NCI-H510A (cell line): ENCODE results near the gene GRAMD4.

ENCODE experiments used
- DNase-seq: peaks from one replicate; lab custom pipeline; 2025; lab: John Stamatoyannopoulos, UW

Gene GRAMD4, protein sequence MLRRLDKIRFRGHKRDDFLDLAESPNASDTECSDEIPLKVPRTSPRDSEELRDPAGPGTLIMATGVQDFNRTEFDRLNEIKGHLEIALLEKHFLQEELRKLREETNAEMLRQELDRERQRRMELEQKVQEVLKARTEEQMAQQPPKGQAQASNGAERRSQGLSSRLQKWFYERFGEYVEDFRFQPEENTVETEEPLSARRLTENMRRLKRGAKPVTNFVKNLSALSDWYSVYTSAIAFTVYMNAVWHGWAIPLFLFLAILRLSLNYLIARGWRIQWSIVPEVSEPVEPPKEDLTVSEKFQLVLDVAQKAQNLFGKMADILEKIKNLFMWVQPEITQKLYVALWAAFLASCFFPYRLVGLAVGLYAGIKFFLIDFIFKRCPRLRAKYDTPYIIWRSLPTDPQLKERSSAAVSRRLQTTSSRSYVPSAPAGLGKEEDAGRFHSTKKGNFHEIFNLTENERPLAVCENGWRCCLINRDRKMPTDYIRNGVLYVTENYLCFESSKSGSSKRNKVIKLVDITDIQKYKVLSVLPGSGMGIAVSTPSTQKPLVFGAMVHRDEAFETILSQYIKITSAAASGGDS

DNA sequence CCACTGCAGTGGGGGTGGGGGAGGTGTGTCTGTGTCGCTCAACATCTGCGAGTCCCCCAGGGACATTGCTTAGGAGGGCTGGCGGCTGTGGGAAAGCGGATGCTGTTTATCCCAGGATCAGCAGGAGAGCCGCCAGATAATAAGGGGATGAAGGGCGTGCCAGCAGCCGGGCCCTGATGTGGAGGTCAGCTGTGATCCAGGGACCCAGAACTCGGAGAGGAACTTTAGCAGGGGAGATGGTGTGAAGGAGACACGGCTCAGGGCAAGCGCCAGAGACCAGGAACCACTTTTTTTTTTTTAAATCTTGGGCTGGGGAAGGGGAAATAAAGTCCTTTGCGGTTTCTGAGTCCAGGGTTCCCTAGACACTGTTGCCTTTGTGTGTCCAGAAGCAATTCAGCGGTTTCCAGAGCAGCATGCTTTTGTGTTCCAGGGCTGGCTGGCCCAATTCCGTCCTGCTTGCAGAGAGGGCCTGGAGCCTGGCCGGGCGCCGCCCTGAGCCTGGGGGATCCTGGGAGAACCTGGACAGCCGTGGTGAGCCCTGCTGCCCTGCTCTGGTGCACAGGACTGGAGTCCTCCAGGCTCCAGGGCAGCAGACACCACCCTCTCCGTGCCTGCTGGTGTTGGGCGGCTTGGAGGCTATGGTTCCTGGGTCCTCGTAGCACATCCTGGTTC lies at the start of gene GRAMD4:
TSS of gene GRAMD4 (plus strand) at position 557 of the 672 bp plus-strand sequence. CDS start 6,414 bp downstream, outside the sequence.
- DNase-seq: no peak

DNA sequence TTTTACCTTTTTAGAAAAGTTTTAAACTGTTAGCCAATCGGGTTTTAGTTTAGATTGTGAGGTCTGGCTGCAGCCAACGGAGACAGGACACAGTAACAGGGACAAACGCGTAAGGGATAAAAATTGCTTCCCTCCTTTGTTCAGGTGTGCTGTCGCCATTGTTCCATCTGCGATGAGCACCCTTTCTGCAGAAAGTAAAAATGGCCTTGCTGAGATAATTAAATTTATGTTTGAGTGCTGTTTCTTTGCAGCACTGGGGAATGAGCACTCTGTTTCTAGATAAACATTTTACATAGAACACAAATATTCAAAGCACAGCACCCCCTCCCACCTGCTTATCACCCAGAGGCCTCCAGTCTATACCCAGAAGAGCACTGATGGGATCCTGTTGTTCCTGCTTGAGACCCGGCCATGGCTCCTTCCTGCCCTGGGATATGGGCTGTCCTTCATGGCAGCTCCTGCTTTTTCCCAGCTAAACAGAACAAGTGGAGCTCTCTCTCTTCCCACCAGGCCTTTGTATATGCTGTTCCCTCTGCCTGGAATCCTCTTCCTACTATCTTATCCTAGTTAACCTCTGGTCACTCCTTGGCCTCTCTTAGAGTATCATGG lies 48.4 kb upstream of the GRAMD4 start:
- DNase-seq: no peak

DNA sequence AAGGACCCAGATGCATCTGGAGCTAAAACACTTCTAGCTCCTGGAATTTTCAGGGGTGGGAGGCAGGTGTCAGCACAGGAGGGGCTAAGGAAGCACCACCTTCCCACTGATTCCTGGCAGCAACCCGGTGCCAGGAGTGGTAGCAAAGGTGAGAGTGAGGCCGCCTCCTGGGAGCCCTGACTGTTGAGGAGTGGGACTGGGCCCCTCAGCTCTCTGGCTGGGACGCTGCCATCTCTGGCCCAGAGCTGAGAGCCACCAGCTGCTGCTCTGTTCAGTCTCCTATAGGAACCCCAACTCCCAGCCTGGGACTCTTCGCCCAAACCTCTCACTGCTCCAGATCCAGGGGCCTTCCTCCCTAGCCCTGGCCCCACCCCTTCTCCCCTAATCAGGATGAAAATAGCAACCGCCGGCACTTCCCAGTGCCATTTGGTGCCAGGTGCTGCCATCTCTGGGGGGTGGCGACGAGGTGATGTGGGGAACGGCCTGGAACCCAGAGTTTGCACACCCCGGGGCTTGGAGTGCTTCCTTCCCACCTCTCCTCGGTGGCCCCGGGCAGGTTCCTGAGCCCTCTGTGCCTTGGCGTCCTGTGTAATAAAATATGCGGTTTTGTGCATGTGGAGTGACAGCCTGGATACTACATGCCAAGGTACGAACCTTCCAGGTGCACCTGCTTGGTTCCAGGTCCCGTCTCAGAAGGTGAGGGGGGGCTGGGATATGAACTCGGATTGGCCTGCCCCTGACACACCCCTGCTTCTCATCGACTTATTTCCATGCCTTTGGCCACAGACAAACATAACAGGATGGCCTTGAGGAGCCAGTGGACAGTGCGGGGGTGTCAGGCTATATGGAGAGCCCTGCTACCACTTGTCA lies 47.0 kb upstream of the GRAMD4 start:
- DNase-seq: no peak

DNA sequence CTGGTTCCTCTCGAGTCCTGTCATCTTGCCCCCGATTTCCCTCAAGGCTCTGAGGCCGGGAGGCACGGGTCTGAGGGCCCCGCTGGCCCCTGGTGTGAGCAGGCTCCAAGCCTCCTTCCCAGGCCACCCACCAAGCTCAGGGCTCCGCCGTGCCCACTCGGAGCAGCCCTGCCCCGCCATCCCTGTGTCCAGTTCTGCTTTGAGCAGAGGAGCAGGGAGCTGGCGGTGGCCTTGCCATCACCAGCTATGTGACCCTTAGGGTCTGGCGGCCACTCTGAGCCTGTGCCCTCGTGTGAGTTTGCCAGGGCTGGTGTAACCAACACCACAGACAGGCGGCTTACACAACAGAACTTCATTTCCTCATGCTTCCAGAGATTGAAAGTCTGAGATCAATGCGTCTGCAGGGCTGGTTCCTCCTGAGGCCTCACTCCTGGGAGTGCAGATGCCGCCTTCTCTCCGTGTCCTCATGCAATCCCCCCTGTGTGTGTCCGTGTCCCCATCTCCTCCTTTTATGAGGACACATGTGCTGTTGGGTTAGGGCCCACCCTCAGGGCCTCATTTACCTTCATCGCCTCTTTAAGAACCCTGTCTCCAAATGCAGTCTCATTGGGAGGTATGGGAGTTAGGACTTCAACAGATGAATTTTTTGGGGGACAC lies 46.3 kb upstream of the GRAMD4 start:
- no peak for DNase-seq

DNA sequence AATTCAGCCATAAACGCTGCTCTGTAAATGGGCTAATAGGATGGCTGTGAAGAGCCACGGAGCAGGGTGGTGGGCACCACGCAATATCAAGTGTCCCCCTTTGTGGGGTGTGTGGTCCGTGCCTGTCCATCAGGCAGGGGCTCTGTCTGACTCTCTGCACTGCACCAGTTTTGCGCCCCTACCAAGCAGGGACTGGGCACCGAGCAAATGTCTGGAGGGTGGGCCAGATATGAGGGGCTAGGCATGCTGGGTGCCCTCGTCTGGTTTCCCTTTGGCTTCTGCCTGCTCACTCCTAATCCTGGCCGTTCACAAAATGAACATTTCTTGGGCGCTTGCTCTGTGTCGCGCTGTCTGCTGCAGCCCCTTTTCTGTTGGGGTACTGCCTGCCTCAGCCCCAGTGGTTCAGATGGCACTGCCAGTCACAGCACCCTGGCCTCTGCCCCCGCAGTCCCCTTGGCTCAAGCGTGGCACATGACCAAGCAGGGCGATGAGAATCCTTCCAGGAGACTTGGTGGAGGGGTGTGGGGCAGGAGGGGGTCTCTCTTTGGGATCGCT lies 45.7 kb upstream of the GRAMD4 start:
- no peak for DNase-seq

DNA sequence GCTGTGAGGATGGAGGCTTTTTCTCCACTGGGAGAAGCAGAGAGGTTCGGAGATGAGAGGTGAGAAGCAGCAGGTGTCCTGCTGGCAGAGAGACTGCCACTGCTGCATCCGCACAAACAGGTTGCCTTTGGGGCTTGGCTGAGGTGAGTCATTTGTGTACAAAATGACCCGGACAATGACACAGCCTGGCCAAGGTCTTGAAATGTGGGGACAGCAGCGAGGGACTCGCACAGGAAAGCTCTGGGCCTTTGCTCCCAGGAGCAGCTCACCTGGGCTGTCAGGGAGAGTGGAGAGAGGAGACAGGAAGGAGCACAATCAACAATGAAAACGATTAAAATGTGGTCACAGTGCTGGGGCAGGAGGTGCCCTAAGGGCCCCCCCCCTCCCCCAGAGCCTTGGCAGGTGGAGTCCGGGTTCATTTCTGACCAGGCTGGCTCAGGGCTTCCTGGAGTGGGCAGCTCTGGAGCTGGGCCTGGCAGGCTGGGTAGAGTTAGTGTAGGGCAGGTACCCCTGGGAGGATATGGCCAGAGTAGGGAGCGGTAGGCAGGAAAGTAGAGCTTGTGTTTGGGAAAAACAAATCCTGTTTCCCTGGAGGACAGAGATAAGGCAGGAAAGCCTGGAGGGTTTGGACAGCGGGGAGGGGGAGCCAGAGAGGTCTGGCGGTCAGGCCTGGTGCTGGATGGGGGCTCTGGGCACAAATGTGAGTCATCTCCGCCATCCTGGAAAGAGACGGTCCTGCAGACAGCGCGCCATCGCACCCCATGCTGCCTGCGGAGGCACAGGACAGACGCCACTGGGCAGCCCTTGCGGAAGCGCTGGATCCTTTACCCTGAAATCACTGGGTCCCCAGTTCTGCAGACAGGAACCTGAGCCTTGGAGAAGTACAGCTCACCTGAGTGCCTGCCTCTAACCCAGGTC lies 44.9 kb upstream of the GRAMD4 start:
- peak; percentile 34 for DNase-seq

DNA sequence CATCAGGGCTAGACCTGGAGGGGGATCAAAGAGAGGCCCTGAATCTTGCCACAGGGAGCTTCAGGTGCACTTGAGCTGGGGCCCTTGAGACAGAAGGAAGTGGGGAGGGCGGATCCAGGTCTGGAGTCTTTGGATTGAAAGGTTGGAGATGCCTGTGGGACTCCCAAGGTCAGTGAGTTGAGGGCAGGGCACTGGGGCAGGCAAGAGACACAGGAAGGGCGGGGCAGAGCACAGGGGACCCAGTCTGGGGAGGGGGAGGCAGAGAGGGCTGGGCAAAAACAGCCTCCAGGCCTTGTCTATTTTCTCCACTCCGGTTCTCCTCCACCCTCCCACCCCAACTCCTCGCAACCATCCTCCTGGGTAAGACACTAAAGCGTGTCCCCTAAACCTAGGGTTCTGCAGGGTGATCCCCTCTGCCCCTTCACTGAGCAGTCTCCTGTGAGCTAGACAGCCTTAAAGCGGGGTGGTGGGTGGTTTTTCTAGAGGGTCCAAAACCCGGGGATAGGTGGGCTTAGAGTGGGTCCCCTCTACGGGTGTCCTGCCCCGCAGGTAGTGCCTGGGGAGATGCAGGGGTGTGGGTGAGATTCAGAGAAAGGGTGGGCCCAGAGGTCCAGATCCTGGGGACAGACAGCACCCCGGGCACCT lies 44.2 kb upstream of the GRAMD4 start:
- DNase-seq: no peak

DNA sequence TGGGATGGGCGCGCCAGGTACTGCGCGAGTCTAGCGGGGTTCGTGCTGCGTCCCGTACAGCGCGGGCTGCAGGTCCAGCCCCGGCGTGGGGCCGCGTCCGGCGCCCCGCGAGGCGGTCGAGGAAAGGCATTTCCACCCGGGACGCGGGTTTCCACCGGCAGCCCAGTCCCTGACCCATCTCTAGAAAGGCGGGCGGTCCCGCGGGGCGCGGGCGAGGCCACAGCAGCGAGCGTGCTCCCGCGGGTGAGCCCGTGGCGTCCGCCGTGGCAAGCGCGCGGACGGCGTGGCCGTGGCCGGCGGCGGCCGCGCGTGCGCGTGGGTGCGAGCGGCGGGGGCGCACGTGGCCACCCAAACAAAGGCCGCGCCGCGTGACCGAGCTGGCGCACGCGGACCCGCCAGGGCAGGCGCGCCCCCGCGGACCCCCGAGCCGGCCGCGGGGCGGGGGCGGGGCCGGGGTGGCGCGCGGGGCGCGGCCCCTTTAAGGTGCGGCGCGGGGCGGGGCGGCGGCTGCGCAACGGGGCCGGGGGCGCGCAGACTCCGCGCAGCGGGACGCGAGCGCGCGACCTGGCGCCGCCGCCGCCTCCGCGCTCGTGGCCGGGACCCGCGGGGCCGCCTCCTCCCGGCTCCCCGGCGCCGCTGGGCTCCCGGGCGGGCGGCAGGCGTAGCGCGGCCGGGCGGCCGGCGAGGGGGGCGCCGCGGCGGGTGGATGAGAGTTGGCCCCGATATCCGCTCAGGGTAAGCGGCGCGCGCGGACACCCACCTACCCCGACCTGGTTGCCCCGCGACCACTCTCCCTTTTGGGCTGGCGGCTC lies 43.4 kb upstream of the GRAMD4 start:
- no peak for DNase-seq

DNA sequence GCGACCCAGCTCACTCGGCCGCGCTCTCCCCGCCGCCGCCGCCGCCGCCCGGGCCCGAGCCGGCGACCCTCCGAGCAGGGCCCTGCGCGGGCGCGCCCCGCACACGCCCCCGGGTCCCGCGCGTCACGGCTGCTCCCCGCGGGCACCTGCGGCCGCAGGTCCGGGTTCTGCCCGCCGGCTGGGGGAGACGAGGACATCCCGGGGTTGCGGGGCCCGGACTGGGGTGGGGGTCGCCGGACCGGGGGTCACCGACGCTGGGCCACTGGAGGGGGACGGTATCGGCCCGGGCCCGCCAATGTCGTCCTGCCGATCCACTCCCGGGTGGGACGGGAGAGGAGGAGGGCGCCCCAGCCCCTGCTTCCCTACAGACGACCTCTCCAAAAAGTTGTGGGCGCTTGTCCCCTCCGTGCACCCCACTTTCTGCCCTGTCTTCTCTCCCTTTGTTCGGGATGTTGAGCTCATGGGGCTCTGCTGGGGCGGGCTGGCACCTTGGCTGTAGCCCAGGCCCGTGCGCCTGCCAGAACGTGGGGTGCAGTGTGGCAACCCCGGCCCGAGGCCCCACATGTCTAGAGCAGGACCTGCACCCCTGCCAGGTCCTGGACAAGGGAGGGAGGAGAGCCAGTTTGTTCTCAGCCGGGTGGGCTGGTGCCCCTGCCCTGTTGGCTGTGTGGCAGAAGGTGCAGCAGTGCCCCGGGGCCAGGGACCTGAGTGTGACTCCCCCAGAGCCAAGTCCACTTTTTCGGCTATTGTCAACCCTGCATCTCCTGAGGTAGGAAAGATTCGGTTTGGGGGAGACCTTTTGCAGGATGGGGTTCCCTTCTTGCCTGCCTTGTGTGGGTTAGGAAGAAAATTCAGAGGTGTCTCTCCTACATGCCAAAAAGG lies 42.6 kb upstream of the GRAMD4 start:
- DNase-seq: no peak

DNA sequence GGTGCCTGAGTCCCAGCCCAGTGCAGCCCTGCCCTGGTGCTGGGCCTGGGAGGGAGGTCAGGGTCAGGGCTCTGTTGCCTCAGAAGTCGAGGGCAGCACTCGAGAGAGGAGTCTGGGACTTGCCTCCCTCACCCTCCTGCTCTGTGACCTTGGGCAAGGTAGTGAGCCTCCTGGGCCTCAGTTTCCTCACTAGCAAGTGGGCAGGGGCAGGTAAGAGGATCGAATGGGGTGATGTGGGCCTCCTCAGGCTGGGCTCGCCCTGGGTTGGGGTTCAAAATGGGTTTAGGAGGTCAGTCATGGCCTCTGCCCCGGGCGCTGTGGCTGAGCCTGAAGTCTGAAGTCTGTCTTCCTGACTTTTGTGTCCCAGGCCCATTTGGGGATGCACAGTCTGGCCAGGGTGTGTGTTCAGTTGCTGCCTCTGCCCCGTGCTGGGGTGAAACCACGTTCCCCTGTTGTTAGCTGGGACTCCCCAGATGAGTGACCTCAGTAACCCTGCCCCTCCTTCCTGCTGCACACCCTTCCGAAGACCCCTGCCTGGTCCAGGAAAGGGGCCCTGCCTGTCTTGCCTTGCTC lies 41.8 kb upstream of the GRAMD4 start:
- no peak for DNase-seq

DNA sequence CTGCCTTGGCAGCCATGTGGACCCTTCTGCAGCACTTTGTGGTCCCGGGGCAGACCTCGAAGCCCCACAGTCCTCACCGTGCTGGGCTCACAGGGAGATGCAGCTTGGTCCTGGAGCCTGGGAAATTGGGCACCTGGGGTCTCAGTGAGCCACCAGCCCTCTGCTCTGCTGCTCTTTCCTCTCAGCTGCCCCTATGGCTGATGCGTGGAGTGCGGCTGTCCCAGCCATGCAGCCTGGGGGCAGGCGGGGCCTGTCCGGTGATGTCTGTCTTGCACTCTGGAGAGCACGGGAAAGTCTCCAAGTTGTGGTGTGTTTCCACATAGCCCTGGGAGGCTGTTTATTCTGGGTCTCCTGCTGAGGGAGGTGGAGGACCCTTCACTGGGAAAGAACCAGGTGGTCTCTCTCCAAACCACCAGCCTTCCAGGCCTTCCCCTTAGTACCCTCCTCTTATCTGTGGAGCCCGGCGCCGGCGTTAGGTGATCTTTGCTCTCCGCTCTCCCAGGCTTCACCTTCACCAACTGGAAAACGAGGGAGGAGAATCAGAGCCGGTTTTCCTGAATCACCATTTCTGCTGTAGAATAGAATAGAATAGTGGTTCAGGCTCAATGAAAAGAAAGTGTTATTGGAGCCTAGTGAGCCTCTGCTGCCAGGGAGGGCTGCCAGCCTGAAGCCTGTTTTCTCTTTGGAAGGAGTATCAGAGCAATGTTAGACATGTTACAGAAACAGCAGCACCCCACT lies 41.2 kb upstream of the GRAMD4 start:
- DNase-seq: no peak

DNA sequence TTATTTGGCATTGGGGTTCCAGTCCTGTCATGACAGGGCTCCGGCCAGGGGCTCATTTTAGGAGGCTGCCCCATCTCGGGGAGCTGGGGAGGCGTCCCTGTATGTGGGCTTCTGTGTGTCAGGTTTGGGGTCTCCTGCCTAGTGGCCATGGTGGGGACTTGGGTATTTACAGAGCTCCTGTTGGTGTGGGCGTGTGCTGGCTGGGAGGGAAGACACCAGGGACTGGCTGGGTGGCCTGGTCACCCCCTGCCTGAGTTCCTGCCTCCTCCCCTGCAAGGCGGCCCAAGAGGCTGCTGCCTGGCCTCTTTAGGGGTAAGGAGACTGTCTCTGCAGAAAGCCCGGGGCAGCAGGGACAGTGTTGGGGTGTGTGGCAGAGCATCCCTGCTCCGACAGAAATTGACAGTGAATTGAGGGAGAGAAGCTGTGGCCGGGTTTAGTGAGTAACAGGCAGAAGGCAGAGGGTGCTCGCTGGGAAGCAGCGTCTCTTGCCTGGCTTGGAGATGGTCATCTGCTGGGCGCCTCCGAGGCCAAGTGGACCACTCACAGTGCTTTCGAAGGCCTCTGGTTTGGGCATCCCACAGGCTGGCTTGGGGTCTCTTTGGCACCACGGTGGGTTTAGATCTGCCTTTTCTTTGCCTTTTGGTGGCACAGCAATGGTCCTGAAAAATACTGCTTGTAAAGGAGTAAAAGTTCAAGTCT lies 40.3 kb upstream of the GRAMD4 start:
- DNase-seq: no peak

DNA sequence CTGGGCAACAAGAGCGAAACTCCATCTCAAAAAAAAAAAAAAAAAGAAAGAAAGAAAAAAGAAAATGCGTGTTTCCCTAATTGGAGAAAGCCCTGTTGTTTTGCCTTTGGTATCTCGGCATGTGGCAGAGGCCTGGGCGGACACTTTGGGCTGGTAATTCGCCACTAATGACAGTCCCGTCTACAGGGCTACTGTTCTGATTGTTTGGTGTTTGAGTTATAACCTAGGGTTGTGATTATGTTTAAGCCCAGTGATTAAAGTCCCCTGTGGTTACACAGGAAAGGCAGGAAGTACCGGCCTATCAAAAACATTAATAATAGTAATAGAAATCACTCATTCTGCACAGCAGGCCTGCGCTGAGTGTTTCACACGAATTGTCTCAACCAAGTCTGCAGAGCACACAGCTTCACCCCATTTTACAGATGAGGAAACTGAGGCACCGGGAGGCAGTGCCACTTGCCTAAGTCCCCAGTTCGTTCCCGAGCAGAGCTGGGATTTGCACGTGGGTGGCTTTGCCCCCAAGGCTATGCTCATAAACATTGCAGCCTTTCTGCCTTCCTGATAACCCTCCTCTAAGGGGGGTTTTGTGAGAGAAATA lies 39.1 kb upstream of the GRAMD4 start:
- DNase-seq: no peak

DNA sequence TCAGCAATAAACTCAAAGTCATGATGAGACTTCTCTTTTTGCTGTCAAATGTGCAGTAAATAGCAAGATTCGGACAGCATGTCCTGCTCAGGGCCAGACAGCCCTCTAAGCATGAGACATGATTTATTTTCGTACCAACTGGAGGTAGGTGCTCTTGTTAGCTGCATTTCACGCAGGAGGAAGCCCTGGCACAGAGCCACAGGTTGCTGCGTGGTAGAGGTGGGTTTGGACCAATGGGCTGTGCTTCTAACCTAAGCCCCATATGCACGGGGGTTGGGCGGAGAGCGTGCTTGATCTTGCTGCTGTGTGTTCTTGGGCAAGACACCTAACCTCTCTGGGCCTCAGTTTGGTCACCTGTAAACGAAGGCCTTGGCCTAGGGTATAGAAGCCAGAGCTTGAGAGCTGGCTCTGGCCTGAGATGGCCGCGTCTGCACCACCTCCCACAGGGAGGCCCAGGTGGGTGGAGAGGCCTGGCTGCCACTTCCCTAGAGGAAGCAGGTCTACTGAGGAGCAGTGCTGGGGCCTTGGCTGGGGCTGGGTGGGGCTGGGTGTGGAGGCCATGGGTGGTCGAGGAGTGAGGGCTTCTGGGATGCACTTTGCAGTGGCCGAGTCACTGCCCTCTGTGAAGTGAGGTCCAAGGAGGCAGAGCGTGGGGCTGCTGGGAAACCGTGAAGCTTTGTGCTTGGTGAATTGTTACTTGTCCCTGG lies 38.5 kb upstream of the GRAMD4 start:
- no peak for DNase-seq
